Uterus (tissue), 2 donors: ENCODE measurements around the gene DHX38.

Experiments
- CTCF ChIP-seq, 4 experiments: fragments of 200-600 bp in 2 of 4; fragments of 450-650 bp in 2 of 4; sonication (generic) in 2 of 4; IDR thresholded peaks; one replicate each; pipeline ENCODE4 v1.5.1; 2016 to 2019; ENCODE audit warnings: antibody characterized with exemption in 4 of 4, mild to moderate bottlenecking in 2 of 4, moderate library complexity in 1 of 4
- POLR2A ChIP-seq, 2 donors: fragments of 450-650 bp; IDR thresholded peaks; one replicate each; pipeline ENCODE4 v1.6.1; 2016; ENCODE audit warnings: antibody characterized with exemption in 2 of 2, mild to moderate bottlenecking in 1 of 2, moderate library complexity in 1 of 2

GRCh38 chr16:72134507-72134906 is 40.9 kb downstream of the DHX38 start:
- TF ChIP-seq CTCF (IDR thresholded peaks at IDR 0.05) (no peak), POLR2A (IDR thresholded peaks at IDR 0.05) (no peak)
